Measurements from ENCODE around the gene FNDC3A. TPM values are rescaled to one million over a fixed set of nuclear protein-coding genes. Genes with fewer than 3 reads are reported as not detected.
"Not testable (repeated sequence)": the region's sequence is repeated elsewhere in the genome, so short reads cannot be mapped to it uniquely, and the experiment has no call there.

Gene FNDC3A
- total RNA-seq, 1 donor from 2014 or later, result 47.1 TPM

DNA sequence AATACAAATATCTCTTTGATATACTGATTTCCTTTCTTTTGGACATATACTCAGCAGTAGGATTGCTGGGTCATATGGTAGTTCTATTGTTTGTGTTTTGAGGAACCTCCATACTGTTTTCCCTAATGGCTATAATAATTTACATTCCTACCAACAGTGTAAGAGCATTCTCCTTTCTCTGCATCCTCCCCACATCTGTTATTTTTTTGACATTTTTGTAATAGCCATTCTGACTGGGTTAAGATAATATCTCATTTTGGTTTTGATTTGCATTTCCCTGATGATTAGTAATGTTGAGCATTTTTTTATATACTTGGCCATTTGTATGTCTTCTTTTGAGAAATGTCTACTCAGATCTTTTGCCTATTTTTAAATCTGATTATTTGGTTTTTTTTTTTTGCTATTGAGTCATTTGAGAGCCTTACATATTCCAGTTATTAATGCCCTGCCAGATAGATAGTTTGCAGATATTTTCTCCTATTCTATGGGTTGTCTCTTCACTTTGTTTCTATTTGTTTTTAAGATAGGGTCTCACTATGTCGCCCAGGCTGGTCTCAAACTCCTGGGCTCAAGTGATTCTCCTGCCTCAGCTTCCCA lies 95.7 kb downstream of the FNDC3A start:
- ATAC-seq, result no peak
- no peak for DNase-seq (ENCODE audit: low spot score)

GRCh38 chr13:49082653-49083536 lies 107.2 kb downstream of the FNDC3A start:
- no peak for ATAC-seq
- DNase-seq (ENCODE audit: low spot score), result no peak

GRCh38 chr13:49084961-49085360 lies 109.2 kb downstream of the FNDC3A start:
- ATAC-seq (no peak), DNase-seq (ENCODE audit: low spot score) (no peak)

DNA sequence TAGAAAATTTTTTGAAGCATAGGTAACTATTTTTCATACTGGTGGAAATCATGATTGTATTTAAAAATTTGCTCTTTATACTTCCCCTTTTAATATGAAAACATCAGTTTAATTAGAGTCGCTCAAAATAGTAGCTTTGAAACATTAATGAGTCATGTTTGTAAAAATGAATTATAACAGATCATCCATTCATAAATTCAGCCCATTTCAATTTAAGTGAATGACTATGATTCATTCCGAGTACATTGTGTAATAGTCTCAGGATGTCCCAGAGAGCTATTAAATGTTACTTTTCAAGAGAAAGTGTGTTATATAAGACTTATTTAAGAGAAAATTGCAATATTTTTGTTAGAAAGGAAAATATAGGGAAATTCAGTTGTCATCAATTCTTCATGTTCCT lies 111.0 kb downstream of the FNDC3A start:
- ATAC-seq (no peak), DNase-seq (ENCODE audit: low spot score) (no peak)

DNA sequence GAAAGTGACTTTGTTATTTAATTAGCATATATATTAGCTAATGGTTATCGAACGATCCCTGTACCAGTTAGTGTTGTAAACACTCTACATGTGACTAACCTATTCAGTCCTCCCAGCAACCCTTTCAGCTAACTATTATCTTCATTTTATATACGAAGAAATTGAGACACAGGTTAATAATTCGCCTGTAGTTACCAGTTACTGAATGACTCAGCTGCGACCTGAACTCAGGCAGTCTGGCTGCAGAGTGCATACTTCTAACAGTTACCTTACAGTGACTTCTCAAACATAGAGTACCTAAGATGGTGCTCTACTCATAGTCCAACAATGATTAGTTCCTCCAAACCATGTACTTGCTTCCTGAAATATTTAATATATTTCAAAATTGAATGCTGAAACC lies 117.7 kb downstream of the FNDC3A start:
- ATAC-seq (peak; percentile 32), DNase-seq (ENCODE audit: low spot score) (no peak)

DNA sequence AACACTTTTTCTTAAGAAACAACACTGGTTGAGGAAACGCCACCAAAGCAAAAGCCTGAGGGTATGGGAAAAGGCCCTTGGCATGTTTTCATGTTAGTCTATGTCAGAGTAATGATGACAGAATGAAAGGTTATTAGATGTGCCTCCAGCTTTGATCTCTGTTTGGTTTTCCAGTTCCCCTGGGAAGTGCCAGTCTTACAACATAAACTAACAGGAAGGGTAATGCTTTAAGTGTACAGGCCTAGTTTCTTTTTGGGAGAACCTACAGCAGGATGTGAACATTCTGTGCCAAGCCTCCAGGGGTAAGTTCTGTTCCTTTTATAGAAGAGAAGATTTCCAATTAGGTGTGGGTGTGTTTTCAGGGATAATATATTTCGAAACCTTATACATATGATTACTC lies 121.7 kb downstream of the FNDC3A start:
- ATAC-seq, result peak; percentile 59
- DNase-seq (ENCODE audit: low spot score), result peak; percentile 53

- ATAC-seq, result peak; percentile 25
- no peak for DNase-seq (ENCODE audit: low spot score)
Measured at GRCh38 chr13:49098198-49098597, 122.5 kb downstream of the FNDC3A start.

- no peak for DNase-seq (ENCODE audit: low spot score)
- peak; percentile 68 for ATAC-seq
Measured at GRCh38 chr13:49098771-49099512, 123.2 kb downstream of the FNDC3A start.

DNA sequence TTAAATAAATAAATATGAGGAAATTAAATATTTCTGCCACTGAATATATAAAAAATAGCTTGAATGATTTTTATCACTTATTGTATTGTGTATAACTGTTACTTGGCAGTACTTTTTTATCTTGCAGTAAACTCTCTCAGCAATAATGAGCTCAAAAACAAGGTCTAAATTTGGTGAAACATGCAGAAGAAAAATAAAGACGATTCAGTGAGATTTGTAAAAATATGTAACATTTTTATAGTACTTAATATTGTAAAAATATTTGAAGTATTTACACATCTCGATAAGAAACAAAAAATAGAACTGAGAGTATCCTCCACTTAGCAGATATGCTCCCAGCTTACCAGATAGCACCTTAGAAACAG lies 123.8 kb downstream of the FNDC3A start:
- ATAC-seq, result no peak

GRCh38 chr13:49100637-49101570 lies 125.2 kb downstream of the FNDC3A start:
- DNase-seq (ENCODE audit: low spot score) (peak; percentile 51), ATAC-seq (peak; percentile 64)

More for the DNA sequence above, 123.8 kb downstream of the FNDC3A start:
- no peak for DNase-seq (ENCODE audit: low spot score)

GRCh38 chr13:49108196-49108595 lies 132.5 kb downstream of the FNDC3A start:
- ATAC-seq (no peak), DNase-seq (ENCODE audit: low spot score) (no peak)

GRCh38 chr13:49110122-49110912 lies 134.6 kb downstream of the FNDC3A start:
- DNase-seq (ENCODE audit: low spot score) (peak; percentile 82), ATAC-seq (peak; percentile 85)

DNA sequence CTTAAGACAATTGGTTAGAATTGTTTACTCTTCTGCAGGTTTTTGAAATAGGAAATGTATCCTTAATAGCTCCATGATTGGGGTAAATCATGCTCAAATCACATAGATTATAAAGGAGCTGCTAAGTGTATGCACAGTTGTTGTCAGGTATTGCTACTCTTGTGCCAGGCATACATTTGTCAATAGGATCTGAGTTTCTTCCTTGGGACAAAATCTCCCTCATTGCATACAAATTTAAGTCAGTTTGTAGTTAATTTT lies 135.1 kb downstream of the FNDC3A start:
- peak; percentile 37 for ATAC-seq
- DNase-seq (ENCODE audit: low spot score), result no peak

- DNase-seq (ENCODE audit: low spot score), result no peak
- peak; percentile 45 for ATAC-seq
Measured at GRCh38 chr13:49112782-49113525, 137.2 kb downstream of the FNDC3A start.

DNA sequence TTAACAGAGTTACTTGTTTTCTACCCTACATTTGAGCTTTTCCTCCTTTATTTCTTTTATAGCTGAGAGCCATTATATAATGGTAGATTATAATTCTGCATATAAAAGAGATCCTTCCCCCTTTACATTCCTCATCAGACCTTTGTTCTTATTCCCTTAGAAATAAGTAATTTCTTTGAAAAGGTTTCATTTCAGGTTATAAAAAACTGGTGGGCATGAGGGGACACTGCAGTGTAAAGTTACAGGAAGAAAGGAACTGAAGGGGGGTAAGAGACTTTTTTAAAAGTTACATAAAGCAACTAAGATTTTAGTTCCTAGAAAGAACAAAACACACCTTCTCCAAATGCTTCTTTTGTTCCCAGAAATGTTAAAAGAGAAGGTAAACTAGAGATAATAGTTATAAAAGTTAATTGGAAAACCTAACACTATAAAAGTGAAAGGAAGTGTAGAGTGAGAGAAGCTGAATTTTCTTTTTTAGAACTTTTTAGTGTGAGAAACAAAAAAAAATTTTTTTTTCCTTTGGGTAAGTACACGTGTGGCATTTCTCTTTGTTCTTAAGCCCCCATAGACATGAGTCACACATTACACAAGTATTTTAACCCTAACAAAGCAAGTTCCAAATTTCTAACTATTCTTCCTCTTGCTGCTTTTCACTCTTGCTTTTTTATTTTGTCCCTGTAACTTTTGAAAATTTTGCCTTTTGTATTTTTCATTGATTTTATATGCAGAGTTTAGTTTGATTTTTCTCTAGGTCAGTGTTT lies 138.0 kb downstream of the FNDC3A start:
- ATAC-seq, result no peak
- no peak for DNase-seq (ENCODE audit: low spot score)

DNA sequence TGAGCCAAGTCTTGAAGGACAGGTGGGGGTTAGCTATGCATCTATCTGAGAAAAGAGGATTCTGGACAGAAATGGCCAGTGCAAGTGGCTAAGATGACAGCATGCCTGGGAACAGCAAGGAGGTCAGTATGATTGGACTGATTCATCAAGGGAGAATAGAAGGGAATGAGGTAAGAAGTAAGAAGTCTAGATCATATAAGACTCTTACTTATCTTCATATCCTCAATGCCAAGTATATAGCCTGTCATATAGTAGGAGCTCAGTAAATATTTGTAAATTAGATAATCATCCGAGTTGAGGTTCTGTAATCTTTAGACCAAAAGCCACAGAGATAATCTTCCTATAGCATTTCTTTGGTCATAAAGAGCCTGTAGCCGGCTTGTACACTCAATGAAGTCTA lies 141.2 kb downstream of the FNDC3A start:
- no peak for DNase-seq (ENCODE audit: low spot score)
- ATAC-seq, result no peak

DNA sequence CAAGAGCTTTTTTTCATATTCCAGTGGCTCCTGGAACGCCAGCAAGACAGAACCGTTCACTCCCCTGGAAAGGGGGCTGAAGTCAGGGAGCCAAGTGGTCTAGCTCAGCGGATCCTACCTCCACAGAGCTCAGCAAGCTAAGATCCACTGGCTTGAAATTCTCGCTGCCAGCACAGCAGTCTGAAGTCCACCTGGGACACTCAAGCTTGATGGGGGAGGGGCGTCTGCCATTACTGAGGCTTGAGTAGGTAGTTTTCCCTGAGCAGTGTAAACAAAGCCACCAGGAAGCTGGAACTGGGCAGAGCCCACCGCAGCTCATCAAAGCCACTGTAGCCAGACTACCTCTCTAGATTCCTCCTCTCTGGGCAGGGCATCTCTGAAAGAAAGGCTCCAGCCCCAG lies 142.7 kb downstream of the FNDC3A start:
- ATAC-seq; DNase-seq (ENCODE audit: low spot score): not testable (repeated sequence)

GRCh38 chr13:49124693-49125304 lies 149.1 kb downstream of the FNDC3A start:
- ATAC-seq (no peak), DNase-seq (ENCODE audit: low spot score) (no peak)
